SHP77 treated with DMSO at 0.1 percent for 48 hours (cell line): ENCODE data around the gene ANKRD29.
"Not testable (repeated sequence)": the region's sequence is repeated elsewhere in the genome, so short reads cannot be mapped to it uniquely, and the experiment has no call there.

Experiments used
- DNase-seq: peaks from one replicate; lab custom pipeline; 2025; lab: John Stamatoyannopoulos, UW

ANKRD29 gene

DNA sequence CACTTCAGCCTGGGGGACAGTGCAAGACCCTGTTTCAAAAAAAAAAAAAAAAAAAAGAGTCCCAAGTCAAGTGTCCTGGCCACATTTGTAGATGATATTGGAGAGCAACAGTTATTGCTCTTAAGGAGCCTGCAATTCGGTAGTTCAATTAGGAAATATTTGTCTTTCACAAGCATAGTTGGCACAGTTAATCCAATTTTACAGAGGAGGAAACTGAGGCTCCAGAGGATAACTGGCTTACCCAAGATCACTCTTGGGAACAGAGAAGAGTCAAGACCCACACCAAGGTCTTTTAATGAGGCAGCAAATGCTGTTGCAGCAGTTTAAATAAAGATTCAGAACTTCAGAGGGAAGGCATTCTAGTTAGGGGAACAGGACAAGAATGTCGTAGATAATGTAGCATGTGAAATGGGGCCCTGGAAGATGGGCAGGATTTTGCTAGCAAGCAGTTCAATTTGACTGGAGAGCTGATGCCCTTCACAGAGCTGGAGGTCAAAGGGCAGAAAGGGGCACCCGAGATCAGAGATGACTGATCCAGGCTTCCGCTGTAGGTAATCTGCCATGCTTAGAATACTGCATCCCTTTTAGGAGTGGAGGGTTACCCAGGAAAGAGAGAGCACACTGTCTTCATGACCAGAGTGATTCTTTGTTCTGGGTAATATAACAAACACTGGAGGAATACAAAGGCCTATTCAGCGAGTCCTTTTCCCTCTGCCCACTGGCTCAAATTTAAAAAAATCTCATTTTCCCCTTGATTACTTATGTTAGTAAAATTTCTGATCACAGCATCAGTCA is 79.4 kb downstream of the ANKRD29 start:
- DNase-seq: no peak

DNA sequence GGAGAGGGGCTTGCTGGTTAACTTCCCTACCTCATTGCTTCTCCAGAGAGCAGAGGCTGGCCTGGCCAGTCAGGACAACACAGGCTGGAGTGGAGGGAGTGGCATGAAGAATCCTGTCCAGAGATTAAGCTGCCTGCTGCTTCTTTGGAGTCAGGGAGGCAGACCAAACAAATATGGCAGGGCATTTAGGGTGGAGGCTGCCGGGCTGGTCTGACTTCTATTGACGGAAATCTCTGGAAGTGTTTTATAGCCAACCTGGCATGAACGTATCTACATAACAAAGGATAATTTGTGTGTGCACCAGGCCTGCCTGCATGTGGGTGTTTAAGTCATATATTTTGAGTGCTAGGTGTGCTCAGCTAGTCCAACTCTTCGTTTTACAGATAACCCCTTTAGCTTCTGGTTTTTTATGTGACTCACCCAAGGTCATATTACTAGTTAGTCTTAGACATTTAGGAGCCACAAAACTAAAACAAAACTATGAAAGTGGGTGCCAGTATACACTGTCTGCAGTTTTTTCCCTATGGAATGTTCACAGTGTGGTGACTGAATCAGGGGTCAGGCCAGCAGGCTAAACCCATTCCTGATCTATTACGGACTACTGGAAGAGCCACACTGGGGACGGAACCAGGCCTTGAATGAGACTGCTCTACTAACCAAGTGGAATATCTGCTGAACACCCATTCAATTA is 81.9 kb downstream of the ANKRD29 start:
- DNase-seq: no peak

DNA sequence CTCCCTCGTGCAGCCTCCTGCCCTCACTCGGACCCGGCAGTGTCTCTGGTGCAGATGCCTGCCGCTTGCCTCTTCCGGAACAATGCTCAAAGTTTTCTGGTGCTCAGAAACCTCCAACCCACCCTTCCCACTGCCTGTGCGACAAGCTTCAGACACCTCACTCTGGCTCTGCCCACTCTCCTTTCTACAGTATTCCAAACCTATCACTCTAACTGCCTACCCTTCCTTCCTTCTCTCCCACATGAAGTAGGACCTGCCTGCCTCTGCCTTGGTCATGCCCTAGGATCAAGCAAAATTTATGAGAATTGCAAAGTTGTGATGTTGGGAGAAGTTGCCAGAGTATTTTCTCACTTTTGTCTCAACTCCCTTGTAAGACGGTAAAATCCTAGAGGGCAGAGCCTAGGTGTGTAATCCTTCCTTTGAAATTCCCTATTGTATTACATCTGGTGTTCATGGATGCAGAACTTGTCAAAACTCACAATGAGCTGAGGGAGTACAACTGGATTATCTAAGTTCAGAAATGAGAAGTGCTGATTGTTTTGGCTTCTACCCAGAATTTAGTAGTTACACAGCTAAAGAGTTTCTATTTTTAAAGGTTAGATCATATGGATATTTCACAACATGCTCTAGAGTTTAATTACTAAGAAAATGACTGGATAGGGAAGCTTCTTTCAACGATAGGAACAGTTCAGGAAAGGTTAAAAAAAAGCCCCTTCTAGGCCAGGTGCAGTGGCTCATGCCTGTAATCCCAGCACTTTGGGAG is 83.6 kb downstream of the ANKRD29 start:
- no peak for DNase-seq

DNA sequence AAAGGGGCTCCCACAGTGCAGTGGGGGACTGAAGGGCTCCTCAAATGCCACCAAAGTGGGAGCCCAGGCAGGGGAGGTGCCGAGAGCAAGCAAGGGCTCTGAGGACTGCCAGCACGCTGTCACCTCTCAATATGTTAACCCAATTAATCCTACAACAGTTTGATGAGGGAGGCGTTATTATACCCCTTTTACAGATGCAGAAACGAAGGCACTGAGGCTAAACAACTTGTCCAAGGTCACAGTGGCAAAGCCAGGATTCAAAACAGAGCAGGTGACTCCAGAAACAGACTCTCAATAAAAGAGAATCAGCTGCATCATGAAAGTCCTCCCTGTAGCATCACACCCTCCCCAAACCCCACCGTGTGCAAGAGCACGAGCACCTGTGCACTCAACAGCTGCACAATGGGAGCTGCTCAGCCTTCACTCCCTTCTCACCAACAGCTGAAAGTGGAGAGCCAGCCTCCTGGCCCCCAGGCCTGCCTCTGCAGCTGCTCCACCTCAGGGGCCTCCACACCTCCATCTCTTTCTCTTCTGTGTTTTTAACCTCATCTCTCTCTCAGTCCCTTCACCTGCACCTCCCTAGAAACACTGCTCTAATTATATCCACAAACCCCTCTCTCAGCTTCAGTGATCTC is 84.5 kb downstream of the ANKRD29 start:
- DNase-seq: peak; percentile 25

DNA sequence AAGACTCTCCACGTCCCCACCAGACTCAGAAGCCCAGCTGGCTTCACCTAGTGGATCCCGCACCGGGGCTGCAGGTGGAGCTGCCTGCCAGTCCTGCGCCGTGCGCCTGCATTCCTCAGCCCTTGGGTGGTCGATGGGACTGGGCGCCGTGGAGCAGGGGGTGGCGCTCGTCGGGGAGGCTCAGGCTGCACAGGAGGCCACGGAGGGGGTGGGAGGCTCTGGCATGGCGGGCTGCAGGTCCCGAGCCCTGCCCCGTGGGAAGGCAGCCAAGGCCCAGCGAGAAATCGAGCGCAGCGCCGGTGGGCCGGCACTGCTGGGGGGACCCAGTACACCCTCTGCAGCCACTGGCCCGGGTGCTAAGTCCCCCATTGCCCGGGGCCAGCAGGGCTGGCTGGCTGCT is 85.2 kb downstream of the ANKRD29 start:
- DNase-seq: not testable (repeated sequence)

DNA sequence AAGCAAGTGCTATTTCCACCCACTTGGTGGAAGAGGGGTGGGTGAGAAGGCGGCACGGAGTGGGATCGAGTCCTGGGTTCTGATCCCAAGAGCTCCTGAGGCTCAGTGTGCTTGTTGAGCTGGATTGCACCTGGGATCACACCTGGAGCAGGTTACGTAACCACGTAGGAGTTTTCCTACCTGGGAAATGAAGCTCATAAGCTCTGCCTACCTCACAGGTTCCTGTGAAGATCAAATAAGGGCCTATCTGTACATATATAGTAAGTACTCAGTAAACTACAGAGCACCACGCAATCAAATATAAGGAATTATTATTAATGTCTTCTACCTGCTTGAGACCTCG is 87.4 kb downstream of the ANKRD29 start:
- no peak for DNase-seq

DNA sequence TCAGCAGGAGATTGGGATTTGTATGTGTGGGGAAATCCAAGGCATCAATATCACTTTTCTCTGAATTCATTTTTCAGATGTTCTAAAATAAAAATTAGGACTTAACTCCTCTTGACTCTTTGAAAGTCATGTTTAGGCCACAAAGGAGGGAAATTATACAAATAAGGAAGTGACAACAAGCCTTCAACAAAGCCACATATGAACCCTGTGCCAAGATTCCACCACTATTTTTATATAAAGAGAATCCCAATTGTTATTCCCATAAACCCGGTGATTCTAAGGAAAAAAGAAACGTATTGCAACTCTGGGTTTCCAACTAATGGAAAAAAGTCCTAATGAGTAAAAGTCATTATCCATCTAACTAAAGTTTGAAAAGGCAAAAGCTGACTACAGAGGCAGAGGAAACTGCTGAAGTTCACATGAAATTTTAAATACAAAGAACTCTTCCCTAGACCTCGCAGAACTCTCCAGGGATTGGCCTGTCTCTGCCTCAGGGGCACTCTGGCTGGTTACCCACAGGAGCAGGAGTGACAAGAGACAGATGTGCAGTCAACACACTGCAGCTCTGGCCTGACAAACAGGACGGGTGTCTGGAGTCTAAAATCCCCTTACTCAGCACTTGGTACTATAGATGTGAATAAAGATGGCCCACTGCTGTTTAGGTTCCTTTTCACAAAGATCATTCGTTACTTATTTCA is 88.0 kb downstream of the ANKRD29 start:
- no peak for DNase-seq

DNA sequence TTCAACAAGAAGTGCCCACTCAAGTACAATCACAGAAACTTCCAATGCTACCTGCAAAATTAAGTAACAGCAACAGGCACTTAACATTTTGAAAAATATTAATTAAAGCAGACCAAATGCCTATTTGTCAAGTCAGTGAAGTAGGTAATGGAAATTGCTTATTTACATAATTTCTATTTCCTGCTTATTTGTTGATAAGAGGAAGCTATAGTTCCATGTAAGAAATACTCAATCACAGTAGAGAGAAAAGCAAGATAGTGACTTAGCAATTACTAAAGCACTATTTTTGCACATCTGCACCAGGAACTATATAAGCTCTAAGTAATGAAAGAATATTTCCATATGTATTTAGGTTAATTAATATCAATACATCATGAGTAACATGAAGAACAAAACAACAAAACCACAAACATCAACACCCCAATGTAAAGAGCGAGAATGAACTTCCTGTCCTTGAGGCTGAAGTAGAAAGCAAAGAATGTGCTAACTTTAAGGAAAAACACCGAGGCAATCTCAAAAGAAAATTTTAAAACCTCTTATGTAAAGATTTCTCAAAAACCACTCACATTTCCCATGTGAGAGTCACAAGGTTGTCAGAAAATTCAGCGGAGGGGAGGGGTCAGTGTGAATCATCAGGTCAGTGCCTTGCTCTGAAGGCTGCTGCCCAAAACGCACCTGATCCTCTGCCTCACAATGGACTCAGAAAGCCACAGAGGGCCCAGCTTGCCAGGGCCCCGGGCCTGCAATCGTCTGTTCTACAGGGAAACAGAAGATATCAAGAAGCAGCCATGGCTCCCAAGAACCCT is 88.9 kb downstream of the ANKRD29 start:
- no peak for DNase-seq

DNA sequence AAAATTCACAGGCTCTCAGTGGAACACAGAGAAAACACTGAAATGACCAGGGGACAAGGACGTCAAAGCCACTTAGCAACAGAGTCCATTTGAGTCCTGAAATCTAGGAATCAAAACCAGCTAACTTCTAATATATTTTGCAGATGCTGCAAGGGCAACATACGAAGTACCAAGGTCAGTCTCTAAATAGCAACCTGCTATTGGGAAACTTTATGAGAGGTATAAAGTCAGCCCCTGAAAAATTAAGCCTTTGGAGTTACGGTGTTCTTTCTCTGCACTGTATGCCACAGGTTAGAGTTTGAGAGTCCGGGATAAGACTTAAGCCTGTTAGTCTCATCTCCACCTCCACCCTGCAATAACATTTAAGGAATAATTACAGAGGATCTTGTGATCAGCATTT is 89.7 kb downstream of the ANKRD29 start:
- DNase-seq: no peak

DNA sequence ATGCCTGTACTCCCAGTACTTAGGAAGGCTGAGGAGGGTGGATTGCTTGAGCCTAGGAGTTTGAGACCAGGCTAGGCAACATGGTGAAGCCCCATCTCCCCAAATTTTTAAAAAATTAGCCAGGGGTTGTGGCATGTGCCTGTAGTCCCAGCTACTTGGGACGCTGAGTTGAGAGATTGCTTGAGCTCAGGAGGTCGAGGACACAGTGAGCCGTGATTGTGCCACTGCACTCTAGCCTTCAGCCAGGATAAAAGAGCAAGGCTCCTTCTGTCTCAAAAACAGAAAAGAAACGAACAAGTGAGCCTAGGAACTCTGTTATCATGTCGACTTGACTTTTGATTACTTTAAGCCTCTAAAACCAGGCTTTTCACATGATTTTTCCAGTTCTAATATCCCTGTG is 90.1 kb downstream of the ANKRD29 start:
- DNase-seq: no peak

DNA sequence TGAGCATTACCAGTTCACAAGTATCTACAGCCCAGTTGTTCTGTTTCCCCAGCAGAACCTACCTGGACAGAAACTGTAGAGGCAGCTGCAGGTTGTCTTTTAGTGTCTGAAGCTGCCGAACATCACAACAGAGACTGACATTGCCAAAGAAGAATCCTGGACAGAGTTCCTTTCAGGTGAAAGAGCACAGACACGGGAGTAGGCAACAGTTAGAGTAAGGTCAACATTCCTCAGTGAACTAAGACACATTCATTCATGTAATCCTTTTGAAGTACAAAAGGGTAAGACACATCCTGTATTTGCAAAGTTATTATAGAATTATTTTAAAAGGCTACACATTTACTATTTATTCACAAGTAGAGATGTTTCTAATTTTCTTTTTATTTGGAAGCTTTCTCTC is 90.7 kb downstream of the ANKRD29 start:
- DNase-seq: no peak

DNA sequence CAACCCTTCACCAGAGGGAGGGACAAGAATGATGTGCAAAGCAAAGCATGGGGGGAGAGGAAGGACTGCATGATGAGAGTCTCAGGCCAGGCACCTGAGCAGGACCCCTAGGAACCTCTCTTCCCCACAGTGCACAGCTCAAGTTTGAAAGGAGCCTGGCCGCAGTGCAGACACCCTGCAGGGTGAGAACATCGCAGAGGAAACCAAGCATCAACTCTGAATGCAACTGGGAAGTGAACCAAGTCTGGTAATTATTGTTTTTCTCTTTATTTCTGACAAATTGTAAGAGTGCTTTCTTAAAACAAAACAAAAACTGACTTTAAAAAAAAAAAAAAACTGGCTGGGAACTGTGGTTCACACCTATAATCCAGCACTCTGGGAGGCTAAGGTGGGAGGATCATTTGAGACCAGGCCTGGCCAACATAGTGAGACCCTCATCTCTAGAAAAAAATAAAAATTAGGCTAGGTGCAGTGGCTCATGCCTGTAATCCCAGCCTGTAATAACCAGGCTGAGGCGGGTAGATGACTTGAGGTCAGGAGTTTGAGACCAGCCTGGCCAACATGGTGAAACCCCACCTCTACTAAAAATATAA is 91.7 kb downstream of the ANKRD29 start:
- DNase-seq: no peak

DNA sequence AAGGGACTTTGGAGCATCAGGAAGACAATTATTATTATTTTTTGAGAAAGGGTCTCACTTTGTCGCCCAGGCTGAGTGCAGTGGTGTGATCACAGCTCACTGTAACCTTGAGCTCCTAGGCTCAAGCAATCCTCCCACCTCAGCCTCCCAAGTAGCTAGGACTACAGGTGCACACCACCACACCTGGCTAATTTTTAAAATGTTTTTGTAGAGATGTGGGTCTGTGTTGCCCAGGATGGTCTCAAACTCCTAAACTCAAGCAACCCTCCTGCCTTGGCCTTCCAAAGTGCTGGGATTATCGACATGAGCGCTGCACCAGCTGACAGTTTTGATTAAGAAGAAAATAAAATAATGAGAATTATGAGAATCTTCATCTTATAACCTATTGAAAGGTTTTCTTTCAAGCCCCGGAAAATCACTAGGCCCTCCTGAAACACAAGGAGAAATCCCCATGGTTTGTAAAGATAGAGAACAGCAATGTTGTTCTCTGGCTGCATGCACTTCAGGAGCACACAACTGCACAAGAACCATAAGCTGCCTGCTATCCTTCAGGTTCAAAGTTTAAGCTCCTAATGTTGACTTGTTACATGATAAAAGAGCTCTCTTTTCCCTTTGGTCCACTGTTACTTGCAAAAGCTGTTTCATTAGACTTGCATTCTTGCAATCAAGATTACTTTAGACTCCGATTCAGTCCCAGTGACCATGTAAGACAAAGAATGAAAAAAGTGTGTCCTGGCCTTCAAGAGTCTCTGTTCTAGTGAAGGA is 93.2 kb downstream of the ANKRD29 start:
- no peak for DNase-seq

DNA sequence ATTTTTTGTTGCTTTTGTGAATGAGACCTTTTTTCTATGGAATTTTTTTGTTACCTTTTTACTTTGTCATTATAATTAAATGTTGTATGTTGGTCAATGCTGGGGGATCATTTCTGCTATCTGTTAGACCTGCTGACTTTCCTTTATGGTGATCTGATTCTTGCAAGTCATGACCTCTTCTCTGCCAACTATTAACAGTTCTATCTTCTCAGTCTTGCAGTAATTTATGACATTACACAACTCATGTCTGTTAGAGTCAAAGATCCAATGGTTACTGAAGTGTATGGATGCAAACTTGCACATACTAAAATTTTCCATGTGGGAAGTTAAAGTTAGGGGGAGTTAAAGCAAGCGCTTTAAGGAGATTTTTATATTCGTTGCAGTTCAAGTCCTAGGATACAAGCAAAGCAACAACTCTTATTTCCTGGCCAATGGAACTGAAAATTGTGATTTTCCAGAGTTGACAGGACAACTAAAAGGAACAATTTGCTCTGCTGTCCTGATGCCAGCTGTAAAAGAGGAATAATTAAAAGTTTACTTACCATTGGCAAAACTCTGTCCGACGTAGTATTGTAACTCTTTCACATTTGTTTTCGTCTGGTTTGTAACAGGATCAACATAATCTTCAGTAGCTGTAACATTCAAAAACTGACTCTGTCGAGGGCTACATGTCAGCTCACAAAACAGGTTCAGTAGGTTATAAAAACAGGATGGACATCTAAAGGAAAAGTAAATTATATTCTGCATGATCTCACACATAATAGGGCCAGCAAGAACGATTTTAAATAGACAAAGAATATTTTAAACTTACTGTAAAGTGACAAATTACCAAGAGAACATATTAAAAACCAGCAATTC is 94.2 kb downstream of the ANKRD29 start:
- DNase-seq: no peak

DNA sequence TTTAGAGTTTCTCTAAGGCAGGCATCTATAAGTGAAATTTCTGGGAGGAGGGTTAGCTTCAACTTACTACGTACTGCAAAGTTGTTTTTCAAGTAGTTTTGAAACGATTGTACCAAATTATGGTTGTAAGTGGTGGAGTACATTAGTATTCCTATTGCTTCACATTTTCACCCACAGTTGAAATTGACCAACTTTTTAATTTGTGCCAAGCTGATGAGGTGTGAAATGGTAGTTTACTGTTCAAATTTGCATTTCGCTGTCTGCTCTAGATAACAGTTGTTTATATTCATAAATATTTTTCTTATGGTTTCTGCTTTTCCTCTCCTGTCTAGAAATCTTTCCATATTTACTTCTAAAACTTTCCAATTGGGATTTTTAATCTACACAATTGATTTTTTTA is 95.0 kb downstream of the ANKRD29 start:
- DNase-seq: no peak

DNA sequence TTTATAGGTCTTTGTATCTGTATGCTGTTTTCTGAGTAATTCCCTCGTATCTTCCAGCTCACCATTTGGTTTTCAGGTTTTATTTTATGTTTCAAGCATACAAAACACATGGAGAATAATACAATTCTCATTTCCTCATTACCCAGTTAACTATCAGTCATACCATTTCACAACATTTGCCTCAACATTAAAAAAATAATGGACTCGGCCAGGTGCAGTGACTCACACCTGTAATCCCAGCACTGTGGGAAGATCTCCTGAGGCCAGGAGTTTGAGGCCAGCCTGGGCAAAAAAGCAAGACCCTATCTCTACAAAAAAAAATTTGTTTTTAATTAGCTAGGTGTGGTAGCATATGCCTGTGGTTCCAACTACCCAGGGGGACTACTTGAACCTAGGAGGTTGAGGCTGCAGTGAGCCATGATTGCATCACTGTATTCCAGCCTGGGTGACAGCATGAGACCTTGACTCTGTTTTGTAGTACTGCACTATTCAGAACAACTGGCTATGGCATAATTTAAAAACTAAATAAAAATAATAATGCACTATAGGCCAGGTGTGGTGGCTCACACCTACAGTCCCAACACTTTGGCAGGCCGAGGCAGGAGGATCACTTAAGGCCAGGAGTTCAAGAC is 96.7 kb downstream of the ANKRD29 start:
- DNase-seq: no peak

DNA sequence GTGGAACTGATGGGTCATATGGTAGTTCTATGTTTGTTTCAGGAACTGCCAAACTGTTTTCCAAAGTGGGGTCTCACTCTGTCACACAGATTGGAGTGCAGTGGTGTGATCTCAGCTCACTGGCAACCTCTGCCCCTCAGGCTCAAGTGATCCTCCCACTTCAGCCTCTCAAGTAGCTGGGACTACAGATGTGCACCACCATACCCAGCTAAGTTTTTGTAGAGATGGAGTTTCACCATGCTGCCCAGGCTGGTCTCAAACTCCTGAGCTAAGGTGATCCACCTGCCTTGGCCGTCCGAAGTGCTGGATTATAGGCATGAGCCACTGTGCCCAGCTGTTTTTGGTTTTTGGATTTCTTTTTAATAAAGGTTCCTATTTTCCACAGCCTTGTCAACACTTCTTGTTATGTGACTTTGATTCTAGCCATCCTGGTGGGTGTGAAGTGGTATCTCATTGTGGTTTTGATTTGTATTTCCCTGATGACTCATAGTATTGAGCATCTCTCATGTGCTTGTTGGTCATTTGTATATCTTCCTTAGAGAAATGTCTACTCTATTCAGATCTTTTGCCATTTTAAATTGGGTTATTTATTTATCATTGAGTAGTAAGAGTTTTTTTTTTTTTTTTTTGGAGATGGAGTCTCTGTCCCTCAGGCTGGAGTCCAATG is 99.2 kb downstream of the ANKRD29 start:
- no peak for DNase-seq

DNA sequence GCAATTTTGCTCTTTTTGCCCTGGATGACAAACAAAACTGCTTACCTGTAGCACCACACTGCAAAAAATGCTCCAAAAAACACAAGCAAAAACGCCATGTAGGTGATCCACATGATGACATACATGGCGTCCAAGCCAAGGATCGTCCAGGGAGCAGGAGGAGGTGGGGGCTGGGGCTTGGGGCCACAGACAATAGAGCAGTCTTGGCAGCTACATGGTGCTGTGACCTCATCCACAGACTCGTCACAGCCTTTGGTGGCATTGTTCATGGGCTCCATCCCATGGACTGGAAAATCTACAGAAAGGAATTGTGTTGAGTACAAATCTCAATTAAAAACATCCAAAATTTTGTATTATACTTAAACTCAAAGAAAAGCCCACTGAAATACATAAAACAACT is 102.5 kb downstream of the ANKRD29 start:
- no peak for DNase-seq
